ENCODE results near the gene STAT3.

GRCh38 chr17:42358434-42358833, 29.8 kb downstream of the STAT3 start:
- TF ChIP-seq CTCF (IDR thresholded peaks at IDR 0.05) = no peak
- no peak for TF ChIP-seq EZH2 (IDR thresholded peaks at IDR 0.05; ENCODE audit: borderline replicate concordance, insufficient read depth, low read depth, low read length, poor library complexity, severe bottlenecking)

Measured in B cell (primary cell).